B cell (primary cell): ENCODE results near the gene COPS8. TPM values are rescaled to one million over a fixed set of nuclear protein-coding genes. Genes with fewer than 3 reads are reported as not detected.

Source experiments
- ATAC-seq: fragments of 200-7000 bp; cut with Tn5 transposase; one replicate; pipeline ENCODE4 v1.10.0; 2021; ENCODE audit warnings: low read depth, mild to moderate bottlenecking, moderate number of reproducible peaks, moderate library complexity
- CTCF ChIA-PET: fragments of 350-600 bp; sonication (Branson Sonifier 250); formaldehyde crosslinking; loops from one replicate; lab custom pipeline; 2021; ENCODE audit warnings: antibody characterized with exemption, inconsistent platforms; lab: Charles Lee
- POLR2A ChIA-PET: fragments of 350-600 bp; sonication (Branson Sonifier 250); formaldehyde crosslinking; loops from one replicate; lab custom pipeline; 2021; ENCODE audit warnings: antibody characterized with exemption; lab: Charles Lee
- DNase-seq: peaks from one replicate; pipeline ENCODE4 v3.0.0; 2013
- H2AFZ ChIP-seq: 2 replicates; pipeline ENCODE4 v1.6.1; 2012; ENCODE audit warnings: mild to moderate bottlenecking, low read depth, low read length; ENCODE audit not compliant: insufficient read depth, poor library complexity, severe bottlenecking
- H3K27ac ChIP-seq, 2 donors: 1 replicate in 1 of 2; 2 replicates in 1 of 2; pipeline ENCODE4 v1.5.1; 2012 to 2013; ENCODE audit warnings: low read length in 2 of 2, mild to moderate bottlenecking in 2 of 2, moderate library complexity in 1 of 2
- H3K27me3 ChIP-seq, 4 experiments: fragments of 200-600 bp in 1 of 4; sonication (generic) in 1 of 4; replicated peaks in 1 of 4; 1 replicate in 2 of 4; 2 replicates in 2 of 4; pipeline versions ENCODE4 v1.6.1 to v1.7.0; 2013 to 2016; ENCODE audit warnings: low read length in 3 of 4, mild to moderate bottlenecking in 2 of 4, mixed read lengths in 1 of 4, moderate library complexity in 1 of 4; ENCODE audit not compliant: insufficient read depth in 4 of 4, control insufficient read depth in 3 of 4; ENCODE audit errors: control extremely low read depth in 1 of 4
- H3K36me3 ChIP-seq, 2 experiments: replicated peaks in 1 of 2; 1 replicate in 1 of 2; 2 replicates in 1 of 2; pipeline versions ENCODE4 v1.6.1 to v1.7.1; 2013; ENCODE audit warnings: low read length in 1 of 2; ENCODE audit not compliant: insufficient read depth in 2 of 2, control insufficient read depth in 1 of 2; ENCODE audit errors: control extremely low read depth in 1 of 2, extremely low read depth in 1 of 2
- H3K4me1 ChIP-seq, 2 donors: fragments of 200-600 bp in 1 of 2; sonication (generic) in 1 of 2; 1 replicate in 1 of 2; 2 replicates in 1 of 2; pipeline versions ENCODE4 v1.5.1 to v1.6.1; 2013 to 2017; ENCODE audit warnings: low read length in 2 of 2; ENCODE audit not compliant: control insufficient read depth in 2 of 2, insufficient read depth in 2 of 2
- H3K4me2 ChIP-seq: replicated peaks from 2 replicates; pipeline ENCODE3; 2012; ENCODE audit warnings: mild to moderate bottlenecking, low read depth, low read length; ENCODE audit not compliant: poor library complexity, severe bottlenecking
- H3K4me3 ChIP-seq, 5 experiments: fragments of 200-600 bp in 1 of 5; sonication (generic) in 1 of 5; 1 replicate in 3 of 5; 2 replicates in 2 of 5; pipeline versions ENCODE4 v1.5.1 to v1.7.0; 2011 to 2016; ENCODE audit warnings: low read length in 4 of 5, mild to moderate bottlenecking in 4 of 5, low read depth in 2 of 5, control low read depth in 1 of 5, moderate library complexity in 1 of 5; ENCODE audit not compliant: insufficient read depth in 1 of 5; ENCODE audit errors: control extremely low read depth in 1 of 5, extremely low read depth in 1 of 5
- H3K79me2 ChIP-seq: fragments of 200-600 bp; sonication (generic); one replicate; pipeline ENCODE4 v1.6.0; 2016; ENCODE audit warnings: low read length; ENCODE audit not compliant: control insufficient read depth, insufficient read depth
- H3K9ac ChIP-seq: fragments of 200-600 bp; sonication (generic); 2 replicates; pipeline ENCODE4 v1.6.1; 2017; ENCODE audit warnings: mild to moderate bottlenecking, low read length, moderate library complexity
- H3K9me3 ChIP-seq, 3 donors: one replicate each; pipeline versions ENCODE4 v1.6.1 to v1.7.1; 2013; ENCODE audit warnings: low read length in 2 of 3; ENCODE audit not compliant: control insufficient read depth in 2 of 3, insufficient read depth in 1 of 3; ENCODE audit errors: control extremely low read depth in 1 of 3
- H4K20me1 ChIP-seq: 2 replicates; pipeline ENCODE4 v1.6.0; 2012; ENCODE audit warnings: mild to moderate bottlenecking, low read length; ENCODE audit not compliant: insufficient read depth, control insufficient read depth, poor library complexity, severe bottlenecking
- H3K27ac Mint-ChIP-seq: one replicate; pipeline ENCODE4 v1.8.0; 2021; ENCODE audit warnings: mixed read lengths
- H3K27me3 Mint-ChIP-seq: one replicate; pipeline ENCODE4 v1.8.0; 2021; ENCODE audit warnings: mixed read lengths
- H3K4me1 Mint-ChIP-seq: one replicate; pipeline ENCODE4 v1.8.0; 2021; ENCODE audit warnings: mixed read lengths
- H3K4me3 Mint-ChIP-seq: one replicate; pipeline ENCODE4 v1.8.0; 2021; ENCODE audit warnings: mixed read lengths
- H3K9me3 Mint-ChIP-seq: one replicate; pipeline ENCODE4 v1.8.0; 2022; ENCODE audit warnings: mixed read lengths; ENCODE audit not compliant: insufficient read depth
- EZH2 ChIP-seq: IDR thresholded peaks from 2 replicates; pipeline ENCODE4 v1.6.1; 2012; ENCODE audit warnings: borderline replicate concordance, low read depth, mild to moderate bottlenecking, moderate library complexity, low read length; ENCODE audit not compliant: insufficient read depth, poor library complexity, severe bottlenecking
- WGBS: methylation state at CpG from one replicate; pipeline ENCODE4 v1.1.5; 2013; ENCODE audit warnings: missing lambda C conversion rate; ENCODE audit not compliant: insufficient coverage; 5-methylcytosine and 5-hydroxymethylcytosine counted together
- intact Hi-C: fragments of 100-400 bp; cut with micrococcal nuclease; formaldehyde crosslinking; loops from one replicate; pipeline ENCODE4 v1.10.0; 2022
- polyA plus RNA-seq: library from polyadenylated mRNA; depleted of rRNA; stranded (reverse); fragments of >200 nt; gene quantifications from 2 replicates; pipeline ENCODE4 v1.2.3, GENCODE V29; 2012
- total RNA-seq, 2 donors: library from RNA; stranded (reverse); fragments of 120-200 nt in 1 of 2; gene quantifications; 1 replicate in 1 of 2; 2 replicates in 1 of 2; pipeline versions ENCODE4 v1.2.3 to v1.2.4, GENCODE V29; 2013 to 2022
- TF ChIP-seq, protein P1 (sequence below): fragments of 200-600 bp; IDR thresholded peaks from one replicate; pipeline ENCODE4 v1.8.0; 2022; ENCODE audit warnings: antibody characterized with exemption, mild to moderate bottlenecking

The COPS8 gene
- total and polyA plus RNA-seq, 2 donors (not counting 1 experiment from before 2014, with no cell fraction given), result 21.7 to 34.2 TPM

- POLR2A ChIA-PET, result no interaction called here
- no peaks in the 10 kb centered on the region for H3K27me3 Mint-ChIP-seq
- Histone ChIP-seq H3K9ac (no peak overlapping the region), H3K4me1 (no peaks in the 10 kb centered on the region), H2AFZ (no peak overlapping the region), H3K9me3 (no peaks in the 10 kb centered on the region), H3K27me3 (no peaks in the 10 kb centered on the region), H3K27ac (no peak overlapping the region), H3K79me2 (no peaks in the 10 kb centered on the region), H3K4me3 (no peak overlapping the region), H3K4me2 (no peak overlapping the region), H4K20me1 (no peaks in the 10 kb centered on the region), H3K36me3 (no peaks in the 10 kb centered on the region)
- H3K4me3 Mint-ChIP-seq, result no peak overlapping the region
- no peak for TF ChIP-seq EZH2
- TF ChIP-seq, protein P1, sequence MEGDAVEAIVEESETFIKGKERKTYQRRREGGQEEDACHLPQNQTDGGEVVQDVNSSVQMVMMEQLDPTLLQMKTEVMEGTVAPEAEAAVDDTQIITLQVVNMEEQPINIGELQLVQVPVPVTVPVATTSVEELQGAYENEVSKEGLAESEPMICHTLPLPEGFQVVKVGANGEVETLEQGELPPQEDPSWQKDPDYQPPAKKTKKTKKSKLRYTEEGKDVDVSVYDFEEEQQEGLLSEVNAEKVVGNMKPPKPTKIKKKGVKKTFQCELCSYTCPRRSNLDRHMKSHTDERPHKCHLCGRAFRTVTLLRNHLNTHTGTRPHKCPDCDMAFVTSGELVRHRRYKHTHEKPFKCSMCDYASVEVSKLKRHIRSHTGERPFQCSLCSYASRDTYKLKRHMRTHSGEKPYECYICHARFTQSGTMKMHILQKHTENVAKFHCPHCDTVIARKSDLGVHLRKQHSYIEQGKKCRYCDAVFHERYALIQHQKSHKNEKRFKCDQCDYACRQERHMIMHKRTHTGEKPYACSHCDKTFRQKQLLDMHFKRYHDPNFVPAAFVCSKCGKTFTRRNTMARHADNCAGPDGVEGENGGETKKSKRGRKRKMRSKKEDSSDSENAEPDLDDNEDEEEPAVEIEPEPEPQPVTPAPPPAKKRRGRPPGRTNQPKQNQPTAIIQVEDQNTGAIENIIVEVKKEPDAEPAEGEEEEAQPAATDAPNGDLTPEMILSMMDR, result no peak
- no peak for DNase-seq
- H3K4me1 Mint-ChIP-seq, result no peaks in the 10 kb centered on the region
- WGBS, result 67% methylated on average over 2 of the region's 6 CpGs
- no peak overlapping the region for H3K27ac Mint-ChIP-seq
- intact Hi-C loops, result no loop called here
- H3K9me3 Mint-ChIP-seq, result no peaks in the 10 kb centered on the region
- CTCF ChIA-PET, result no interaction called here
- no peak for ATAC-seq
These were observed 46.3 kb downstream of the COPS8 start for GRCh38 chr2:237131749-237132533.

GRCh38 chr2:237132799-237133198 lies 47.1 kb downstream of the COPS8 start:
- WGBS, result 70% methylated on average over 3 of the region's 5 CpGs
- CTCF ChIA-PET, result interaction anchor here (1.3 kb wide), 1 partner anchor 10 kb away, joined by 4 read pairs; no protein-coding TSS in a partner anchor
- POLR2A ChIA-PET, result no interaction called here
- H3K36me3 ChIP-seq, result no peaks in the 10 kb centered on the region
- DNase-seq (no peak), ATAC-seq (no peak)
- intact Hi-C loops, result no loop called here
- Mint-ChIP-seq H3K9me3 (no peaks in the 10 kb centered on the region), H3K27me3 (no peaks in the 10 kb centered on the region), H3K4me3 (no peak overlapping the region), H3K4me1 (no peaks in the 10 kb centered on the region), H3K27ac (no peak overlapping the region)
- H3K27ac ChIP-seq, result no peak overlapping the region
- TF ChIP-seq, protein P1, result peak; percentile 31
- TF ChIP-seq EZH2, result no peak
- no peak overlapping the region for H3K9ac ChIP-seq
- no peaks in the 10 kb centered on the region for H3K79me2 ChIP-seq
- H3K4me2 ChIP-seq, result no peak overlapping the region
- no peak overlapping the region for H3K4me3 ChIP-seq
- H2AFZ ChIP-seq, result no peak overlapping the region
- no peaks in the 10 kb centered on the region for H3K27me3 ChIP-seq
- no peaks in the 10 kb centered on the region for H3K4me1 ChIP-seq
- no peaks in the 10 kb centered on the region for H3K9me3 ChIP-seq
- H4K20me1 ChIP-seq, result no peaks in the 10 kb centered on the region
